Prostate gland (tissue), 2 donors: Measurements from ENCODE around the gene UNC13C.

Experiments used
- POLR2A ChIP-seq: fragments of 450-650 bp; IDR thresholded peaks from one replicate; pipeline ENCODE4 v1.6.1; 2016; ENCODE audit warnings: antibody characterized with exemption, mild to moderate bottlenecking
- POLR2AphosphoS5 ChIP-seq: sonication (generic); formaldehyde crosslinking; IDR thresholded peaks from one replicate; pipeline ENCODE4 v1.6.1; 2017; ENCODE audit warnings: antibody characterized with exemption
- TF ChIP-seq, protein P1 (sequence below), 4 experiments: fragments of 200-600 bp in 2 of 4; fragments of 450-650 bp in 2 of 4; sonication (generic) in 2 of 4; IDR thresholded peaks; 1 replicate in 3 of 4; 2 replicates in 1 of 4; pipeline ENCODE4 v1.5.1; 2016 to 2019; ENCODE audit warnings: antibody characterized with exemption in 4 of 4, mild to moderate bottlenecking in 2 of 4, moderate library complexity in 2 of 4

DNA sequence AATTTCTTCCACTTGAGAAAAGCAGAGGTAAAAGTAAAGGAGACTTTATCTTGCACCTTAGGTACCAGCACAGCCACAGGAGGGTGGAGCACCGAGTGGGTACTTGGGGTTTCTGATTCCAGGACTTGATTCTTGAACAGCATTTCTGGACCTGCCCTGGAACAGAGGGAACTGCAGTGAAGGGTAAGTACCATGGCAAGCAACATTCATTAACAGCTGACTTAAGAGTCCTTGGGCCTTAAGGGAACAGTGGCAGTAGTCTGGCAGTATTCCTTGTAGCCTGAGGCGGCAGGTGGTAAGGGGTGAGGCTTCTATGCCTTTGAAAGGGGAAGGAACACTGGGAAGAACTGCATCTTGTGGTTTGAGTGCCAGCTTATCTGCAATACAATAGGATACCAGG lies 666.6 kb downstream of the UNC13C start:
- TF ChIP-seq, protein P1, sequence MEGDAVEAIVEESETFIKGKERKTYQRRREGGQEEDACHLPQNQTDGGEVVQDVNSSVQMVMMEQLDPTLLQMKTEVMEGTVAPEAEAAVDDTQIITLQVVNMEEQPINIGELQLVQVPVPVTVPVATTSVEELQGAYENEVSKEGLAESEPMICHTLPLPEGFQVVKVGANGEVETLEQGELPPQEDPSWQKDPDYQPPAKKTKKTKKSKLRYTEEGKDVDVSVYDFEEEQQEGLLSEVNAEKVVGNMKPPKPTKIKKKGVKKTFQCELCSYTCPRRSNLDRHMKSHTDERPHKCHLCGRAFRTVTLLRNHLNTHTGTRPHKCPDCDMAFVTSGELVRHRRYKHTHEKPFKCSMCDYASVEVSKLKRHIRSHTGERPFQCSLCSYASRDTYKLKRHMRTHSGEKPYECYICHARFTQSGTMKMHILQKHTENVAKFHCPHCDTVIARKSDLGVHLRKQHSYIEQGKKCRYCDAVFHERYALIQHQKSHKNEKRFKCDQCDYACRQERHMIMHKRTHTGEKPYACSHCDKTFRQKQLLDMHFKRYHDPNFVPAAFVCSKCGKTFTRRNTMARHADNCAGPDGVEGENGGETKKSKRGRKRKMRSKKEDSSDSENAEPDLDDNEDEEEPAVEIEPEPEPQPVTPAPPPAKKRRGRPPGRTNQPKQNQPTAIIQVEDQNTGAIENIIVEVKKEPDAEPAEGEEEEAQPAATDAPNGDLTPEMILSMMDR (IDR thresholded peaks at IDR 0.05), result no peak
- TF ChIP-seq POLR2A (no peak), POLR2AphosphoS5 (no peak)
